HepG2 (cell line): Measurements from ENCODE around the gene TUFM. TPM values are rescaled to one million over a fixed set of nuclear protein-coding genes. Genes with fewer than 3 reads are reported as not detected.
A peak's percentile ranks its signal among the peaks of the same experiment; 100 is the strongest.

Experiments
- BCL3 ChIP-seq: sonication (generic); formaldehyde crosslinking; IDR thresholded peaks from 2 replicates; pipeline ENCODE4 v1.5.1; 2020; ENCODE audit warnings: mild to moderate bottlenecking, missing genetic modification reagents, moderate library complexity
- HMGXB3 ChIP-seq: sonication (generic); formaldehyde crosslinking; IDR thresholded peaks from 2 replicates; pipeline ENCODE4 v1.4.0; 2020; ENCODE audit warnings: missing genetic modification reagents, borderline replicate concordance
- NFRKB ChIP-seq: fragments of 450-650 bp; IDR thresholded peaks from 2 replicates; pipeline ENCODE4 v1.6.1; 2017
- NRL ChIP-seq: sonication (generic); formaldehyde crosslinking; IDR thresholded peaks from 2 replicates; pipeline ENCODE4 v1.5.0; 2020; ENCODE audit warnings: missing genetic modification reagents, mild to moderate bottlenecking, moderate library complexity, borderline replicate concordance
- PHF5A ChIP-seq: IDR thresholded peaks from one replicate; pipeline ENCODE4 v1.6.1; 2018; ENCODE audit warnings: low read depth, missing genetic modification reagents; ENCODE audit not compliant: unreplicated experiment
- REL ChIP-seq: sonication (generic); formaldehyde crosslinking; conservative IDR thresholded peaks from 2 replicates; pipeline ENCODE4 v1.8.0; 2022; ENCODE audit warnings: mild to moderate bottlenecking, missing genetic modification reagents, moderate library complexity
- SALL1 ChIP-seq: sonication (generic); formaldehyde crosslinking; IDR thresholded peaks from 2 replicates; pipeline ENCODE4 v1.8.0; 2022; ENCODE audit warnings: mild to moderate bottlenecking, missing genetic modification reagents
- SRSF9 ChIP-seq: fragments of 200-400 bp; formaldehyde crosslinking; IDR thresholded peaks from 2 replicates; pipeline ENCODE4 v1.6.1; 2018; ENCODE audit warnings: borderline replicate concordance, mild to moderate bottlenecking, low read depth, low read length; ENCODE audit not compliant: insufficient read depth, poor library complexity, severe bottlenecking
- THAP8 ChIP-seq: sonication (generic); formaldehyde crosslinking; IDR thresholded peaks from 2 replicates; pipeline ENCODE4 v1.5.1; 2020; ENCODE audit warnings: missing genetic modification reagents, mild to moderate bottlenecking, borderline replicate concordance
- TMF1 ChIP-seq: sonication (generic); formaldehyde crosslinking; IDR thresholded peaks from 2 replicates; pipeline ENCODE4 v1.8.1; 2022; ENCODE audit warnings: low read depth, missing genetic modification reagents
- TRIM24 ChIP-seq: sonication (generic); formaldehyde crosslinking; IDR thresholded peaks from 2 replicates; pipeline ENCODE4 v1.8.0; 2022; ENCODE audit warnings: mild to moderate bottlenecking, missing genetic modification reagents
- UBTF ChIP-seq: sonication (generic); formaldehyde crosslinking; IDR thresholded peaks from 2 replicates; pipeline ENCODE4 v1.4.0; 2020; ENCODE audit warnings: mild to moderate bottlenecking, missing genetic modification reagents
- ZNF138 ChIP-seq: sonication (generic); formaldehyde crosslinking; IDR thresholded peaks from 2 replicates; pipeline ENCODE4 v1.5.0; 2020; ENCODE audit warnings: mild to moderate bottlenecking, low read depth, missing genetic modification reagents
- ZNF20 ChIP-seq: sonication (generic); formaldehyde crosslinking; IDR thresholded peaks from 2 replicates; pipeline ENCODE4 v1.4.0; 2020; ENCODE audit warnings: mild to moderate bottlenecking, moderate library complexity, missing genetic modification reagents
- ZNF263 ChIP-seq: sonication (generic); formaldehyde crosslinking; IDR thresholded peaks from 2 replicates; pipeline ENCODE4 v1.4.0; 2020; ENCODE audit warnings: missing genetic modification reagents
- ZNF451 ChIP-seq: sonication (generic); formaldehyde crosslinking; IDR thresholded peaks from 2 replicates; pipeline ENCODE4 v1.5.0; 2020; ENCODE audit warnings: mild to moderate bottlenecking, missing genetic modification reagents
- ZSCAN29 ChIP-seq: sonication (generic); formaldehyde crosslinking; conservative IDR thresholded peaks from 2 replicates; pipeline ENCODE4 v1.4.0; 2020; ENCODE audit warnings: mild to moderate bottlenecking, missing genetic modification reagents
- polyA plus RNA-seq, 8 experiments: library from polyadenylated mRNA; depleted of rRNA in 3 of 8; stranded (reverse) in 7 of 8; unstranded in 1 of 8; fragments of >200 nt; fragmentation: Illumina TruSeq in 4 of 8; extraction: Trizol in 4 of 8; gene quantifications; 2 replicates each; pipeline versions ENCODE4 v1.2.1 to v1.2.3, GENCODE V29; 2011 to 2016; ENCODE audit warnings: low read depth in 4 of 8, missing spikeins in 1 of 8, mixed read lengths in 1 of 8; ENCODE audit not compliant: insufficient read depth in 1 of 8
- total RNA-seq, 5 experiments: library from RNA; depleted of rRNA; stranded (reverse); fragments of >200 nt; fragmentation: Illumina TruSeq; extraction: Trizol; gene quantifications; 2 replicates each; pipeline ENCODE4 v1.2.3, GENCODE V29; 2016; ENCODE audit warnings: low read depth in 1 of 5

TUFM gene
- total and polyA plus RNA-seq, 2 of the 13 experiments (the other 11 are each of a cell fraction or from before 2014, with no cell fraction given), result 206 to 298 TPM

GRCh38 chr16:28846080-28846932 lies at the start of gene TUFM (continued):
- TF ChIP-seq HMGXB3 (CRISPR knock-in tag) (peak; percentile 68; the same call in 1 of the 2 replicates), ZNF138 (CRISPR knock-in tag) (no peak; the same call in 1 of the 2 replicates), NFRKB (peak; percentile 76; the same call in 1 of the 2 replicates), SRSF9 (no peak), ZNF263 (CRISPR knock-in tag) (peak; percentile 68), SALL1 (CRISPR knock-in tag) (peak; percentile 87), THAP8 (CRISPR knock-in tag) (peak; percentile 96), REL (CRISPR knock-in tag) (no peak), BCL3 (peak; percentile 90), TMF1 (CRISPR knock-in tag) (no peak), NRL (CRISPR knock-in tag) (peak; percentile 61), ZNF451 (CRISPR knock-in tag) (no peak; the same call in none of the 2 replicates), UBTF (CRISPR knock-in tag) (peak; percentile 95), ZNF20 (no peak), ZSCAN29 (CRISPR knock-in tag) (0 out of 2 replicates have a peak, but pooled peaks have one; percentile 27), PHF5A (peak; percentile 95), TRIM24 (CRISPR knock-in tag) (no peak)
